ENCODE data around the gene OXGR1. TPM values are rescaled to one million over a fixed set of nuclear protein-coding genes. Genes with fewer than 3 reads are reported as not detected.

The OXGR1 gene
- total RNA-seq, 2 experiments from 2014 or later: not detected

- Histone ChIP-seq H3K4me3 (ENCODE audit: low read depth, low read length, poor library complexity, severe bottlenecking) (no peak overlapping the region), H3K9me2 (ENCODE audit: insufficient read depth, low read length) (no peaks in the 10 kb centered on the region), H4K20me1 (ENCODE audit: insufficient read depth, low read length) (no peaks in the 10 kb centered on the region), H2AFZ (ENCODE audit: low read length) (peak overlapping the region; percentile 19; the same call in 1 of the 2 replicates), H3K9me3 (ENCODE audit: low read length) (no peaks in the 10 kb centered on the region), H3K36me3 (ENCODE audit: insufficient read depth, low read length) (no peaks in the 10 kb centered on the region), H3K79me2 (ENCODE audit: insufficient read depth, low read depth, low read length) (no peaks in the 10 kb centered on the region), H3K4me1 (ENCODE audit: insufficient read depth, low read length, poor library complexity, severe bottlenecking) (peaks cover 52% of the 10 kb centered on the region), H3K4me2 (ENCODE audit: low read length) (0 out of 2 replicates have a peak overlapping the region, but pooled peaks have one; percentile 2), H3K27ac (ENCODE audit: low read depth, low read length, poor library complexity, severe bottlenecking) (no peak overlapping the region)
- intact Hi-C loops (cut with micrococcal nuclease; ENCODE audit: unreplicated experiment): no loop called here
- ChIA-PET CTCF (ENCODE audit: unreplicated experiment) (no interaction called here), POLR2A (interaction anchor here (0.7 kb wide), 1 partner anchor 9 kb away, joined by 3 read pairs; no protein-coding TSS in a partner anchor)
- BruUV-seq (replicated peaks): no TSS peak
- TF ChIP-seq CTCF (conservative IDR thresholded peaks at IDR 0.05; ENCODE audit: low read length) (no peak), EZH2phosphoT487 (IDR thresholded peaks at IDR 0.05; ENCODE audit: borderline replicate concordance, low read depth, low read length) (no peak)
- no peak for DNase-seq (ENCODE audit: low spot score)
Measured at GRCh38 chr13:97000295-97000925, 6.1 kb upstream of the OXGR1 start.

GRCh38 chr13:96999091-96999490 lies 4.8 kb upstream of the OXGR1 start:
- Histone ChIP-seq H3K27ac (ENCODE audit: low read depth, low read length, poor library complexity, severe bottlenecking) (no peak overlapping the region), H3K36me3 (ENCODE audit: insufficient read depth, low read length) (no peaks in the 10 kb centered on the region), H3K79me2 (ENCODE audit: insufficient read depth, low read depth, low read length) (no peaks in the 10 kb centered on the region), H3K4me2 (ENCODE audit: low read length) (no peak overlapping the region), H4K20me1 (ENCODE audit: insufficient read depth, low read length) (no peaks in the 10 kb centered on the region), H3K4me3 (ENCODE audit: low read depth, low read length, poor library complexity, severe bottlenecking) (no peak overlapping the region), H3K4me1 (ENCODE audit: insufficient read depth, low read length, poor library complexity, severe bottlenecking) (peaks cover 52% of the 10 kb centered on the region), H3K9me3 (ENCODE audit: low read length) (no peaks in the 10 kb centered on the region), H2AFZ (ENCODE audit: low read length) (no peak overlapping the region), H3K9me2 (ENCODE audit: insufficient read depth, low read length) (no peaks in the 10 kb centered on the region)
- no peak for DNase-seq (ENCODE audit: low spot score)
- intact Hi-C loops (cut with micrococcal nuclease; ENCODE audit: unreplicated experiment): no loop called here
- POLR2A ChIA-PET: interaction anchor here (0.9 kb wide), 1 partner anchor 10 kb away, joined by 3 read pairs; no protein-coding TSS in a partner anchor
- CTCF ChIA-PET (ENCODE audit: unreplicated experiment): no interaction called here
- no peak for TF ChIP-seq CTCF (conservative IDR thresholded peaks at IDR 0.05; ENCODE audit: low read length)
- no peak for TF ChIP-seq EZH2phosphoT487 (IDR thresholded peaks at IDR 0.05; ENCODE audit: borderline replicate concordance, low read depth, low read length)
- no TSS peak for BruUV-seq (replicated peaks)

GRCh38 chr13:96998051-96998450 lies 3.8 kb upstream of the OXGR1 start:
- no peak overlapping the region for H3K4me2 ChIP-seq (ENCODE audit: low read length)
- no peak overlapping the region for H3K27ac ChIP-seq (ENCODE audit: low read depth, low read length, poor library complexity, severe bottlenecking)
- no peak overlapping the region for H3K4me3 ChIP-seq (ENCODE audit: low read depth, low read length, poor library complexity, severe bottlenecking)
- H3K9me3 ChIP-seq (ENCODE audit: low read length): no peaks in the 10 kb centered on the region
- no peaks in the 10 kb centered on the region for H3K9me2 ChIP-seq (ENCODE audit: insufficient read depth, low read length)
- peak overlapping the region; percentile 87; the same call in 1 of the 2 replicates for H2AFZ ChIP-seq (ENCODE audit: low read length)
- no peak for DNase-seq (ENCODE audit: low spot score)
- intact Hi-C loops (cut with micrococcal nuclease; ENCODE audit: unreplicated experiment): no loop called here
- no peaks in the 10 kb centered on the region for H4K20me1 ChIP-seq (ENCODE audit: insufficient read depth, low read length)
- TF ChIP-seq CTCF (conservative IDR thresholded peaks at IDR 0.05; ENCODE audit: low read length) (no peak), EZH2phosphoT487 (IDR thresholded peaks at IDR 0.05; ENCODE audit: borderline replicate concordance, low read depth, low read length) (no peak)
- H3K36me3 ChIP-seq (ENCODE audit: insufficient read depth, low read length): no peaks in the 10 kb centered on the region
- H3K79me2 ChIP-seq (ENCODE audit: insufficient read depth, low read depth, low read length): no peaks in the 10 kb centered on the region
- no TSS peak for BruUV-seq (replicated peaks)
- peaks cover 52% of the 10 kb centered on the region for H3K4me1 ChIP-seq (ENCODE audit: insufficient read depth, low read length, poor library complexity, severe bottlenecking)
- ChIA-PET POLR2A (interaction anchor here (0.6 to 0.9 kb wide), 2 partner anchors 9 to 1461 kb away, joined by 3 read pairs; no protein-coding TSS in a partner anchor), CTCF (ENCODE audit: unreplicated experiment) (no interaction called here)

Measured in OCI-LY7 (cell line).